IMR-90 (cell line): ENCODE results near the gene CFAP20. TPM values are rescaled to one million over a fixed set of nuclear protein-coding genes. Genes with fewer than 3 reads are reported as not detected.

Experiments
- ATAC-seq: fragments of 200-7000 bp; cut with Tn5 transposase; 2 replicates; pipeline ENCODE4 v1.9.1; 2020; ENCODE audit warnings: low read depth, mild to moderate bottlenecking, moderate library complexity
- BruUV-seq: library from RNA; stranded (reverse); fragments of 400-500 nt; replicated peaks from 2 replicates; lab custom pipeline; 2021; lab: Mats Ljungman, UMichigan
- CTCF ChIA-PET: fragments of 300-600 bp; formaldehyde crosslinking; extraction: SDS; loops from one replicate; lab custom pipeline; 2021; ENCODE audit warnings: antibody characterized with exemption; lab: Yijun Ruan, JAX
- POLR2A ChIA-PET: fragments of 300-600 bp; sonication (Branson Sonifier 250); formaldehyde crosslinking; loops from one replicate; lab custom pipeline; 2022; ENCODE audit warnings: antibody characterized with exemption; ENCODE audit not compliant: unreplicated experiment; lab: Charles Lee
- DNase-seq: peaks from one replicate; pipeline ENCODE4 v3.0.0; 2013
- H2AFZ ChIP-seq: replicated peaks from 2 replicates; pipeline ENCODE3; 2013; ENCODE audit warnings: low read length, mild to moderate bottlenecking; ENCODE audit not compliant: poor library complexity
- H2AK5ac ChIP-seq: 2 replicates; pipeline ENCODE4 v1.6.1; 2013; ENCODE audit warnings: low read depth, low read length, inconsistent platforms
- H2AK9ac ChIP-seq: replicated peaks from 2 replicates; pipeline ENCODE3; 2013; ENCODE audit warnings: mild to moderate bottlenecking, low read depth, low read length, moderate library complexity; ENCODE audit not compliant: poor library complexity
- H2BK120ac ChIP-seq: 2 replicates; pipeline ENCODE4 v1.6.1; 2013; ENCODE audit warnings: low read depth, low read length, inconsistent platforms
- H2BK15ac ChIP-seq: 3 replicates; pipeline ENCODE4 v1.6.1; 2013; ENCODE audit warnings: low read depth, low read length, inconsistent platforms
- H2BK20ac ChIP-seq: 2 replicates; pipeline ENCODE4 v1.6.1; 2013; ENCODE audit warnings: low read depth, mild to moderate bottlenecking, inconsistent platforms, low read length, moderate library complexity
- H2BK5ac ChIP-seq: 2 replicates; pipeline ENCODE4 v1.6.1; 2013; ENCODE audit warnings: mild to moderate bottlenecking, low read depth, low read length, inconsistent platforms; ENCODE audit not compliant: poor library complexity, severe bottlenecking
- H3K14ac ChIP-seq: replicated peaks from 2 replicates; pipeline ENCODE4 v1.6.1; 2013; ENCODE audit warnings: low read depth, low read length, inconsistent platforms
- H3K18ac ChIP-seq: 2 replicates; pipeline ENCODE4 v1.6.1; 2013; ENCODE audit warnings: low read depth, low read length, control low read depth
- H3K23ac ChIP-seq: 2 replicates; pipeline ENCODE4 v1.6.1; 2013; ENCODE audit warnings: low read depth, low read length, inconsistent platforms
- H3K27ac ChIP-seq: 2 replicates; pipeline ENCODE4 v1.5.1; 2013; ENCODE audit warnings: mild to moderate bottlenecking, control low read depth, low read length; ENCODE audit not compliant: insufficient read depth
- H3K27me3 ChIP-seq: 2 replicates; pipeline ENCODE4 v1.6.1; 2013; ENCODE audit warnings: low read length; ENCODE audit not compliant: control insufficient read depth, insufficient read depth
- H3K36me3 ChIP-seq: 2 replicates; pipeline ENCODE4 v1.6.1; 2013; ENCODE audit warnings: low read length, mixed read lengths; ENCODE audit not compliant: control insufficient read depth, insufficient read depth
- H3K4ac ChIP-seq: 2 replicates; pipeline ENCODE4 v1.6.1; 2013; ENCODE audit warnings: low read depth, low read length, inconsistent platforms
- H3K4me1 ChIP-seq: 2 replicates; pipeline ENCODE4 v1.6.1; 2013; ENCODE audit warnings: low read length, mixed read lengths; ENCODE audit not compliant: control insufficient read depth, insufficient read depth
- H3K4me2 ChIP-seq: 2 replicates; pipeline ENCODE4 v1.6.1; 2013; ENCODE audit warnings: low read depth, mild to moderate bottlenecking, control low read depth, low read length, moderate library complexity
- H3K4me3 ChIP-seq: 2 replicates; pipeline ENCODE4 v1.5.1; 2013; ENCODE audit warnings: low read depth, mild to moderate bottlenecking, control low read depth, low read length, moderate library complexity; ENCODE audit not compliant: insufficient read depth
- H3K56ac ChIP-seq: 2 replicates; pipeline ENCODE4 v1.6.1; 2013; ENCODE audit warnings: low read length, inconsistent platforms; ENCODE audit not compliant: insufficient read depth; ENCODE audit errors: extremely low read depth
- H3K79me1 ChIP-seq, 2 experiments: 2 replicates each; pipeline ENCODE4 v1.6.1; 2013; ENCODE audit warnings: low read length in 2 of 2, inconsistent platforms in 1 of 2, low read depth in 1 of 2
- H3K9ac ChIP-seq: 2 replicates; pipeline ENCODE4 v1.6.1; 2013; ENCODE audit warnings: low read depth, low read length, control low read depth
- H3K9me1 ChIP-seq: 2 replicates; pipeline ENCODE4 v1.6.1; 2013; ENCODE audit warnings: low read length, inconsistent platforms; ENCODE audit not compliant: insufficient read depth
- H3K9me3 ChIP-seq: 2 replicates; pipeline ENCODE4 v1.6.1; 2013; ENCODE audit warnings: low read length; ENCODE audit not compliant: control insufficient read depth, insufficient read depth
- H4K20me1 ChIP-seq: 2 replicates; pipeline ENCODE4 v1.6.1; 2013; ENCODE audit warnings: low read length, inconsistent platforms; ENCODE audit not compliant: insufficient read depth
- H4K5ac ChIP-seq: 2 replicates; pipeline ENCODE4 v1.6.1; 2013; ENCODE audit warnings: mild to moderate bottlenecking, low read depth, low read length, control low read depth
- H4K8ac ChIP-seq, 2 experiments: 2 replicates each; pipeline ENCODE4 v1.6.1; 2013; ENCODE audit warnings: low read depth in 2 of 2, low read length in 2 of 2, control low read depth in 1 of 2, inconsistent platforms in 1 of 2
- H4K91ac ChIP-seq: 2 replicates; pipeline ENCODE4 v1.6.1; 2013; ENCODE audit warnings: low read depth, low read length, inconsistent platforms; ENCODE audit not compliant: insufficient read depth
- BHLHE40 ChIP-seq: fragments of 150-350 bp; IDR thresholded peaks from 2 replicates; pipeline ENCODE4 v1.6.1; 2016; ENCODE audit warnings: mild to moderate bottlenecking, low read depth, low read length
- CEBPB ChIP-seq: IDR thresholded peaks from 2 replicates; pipeline ENCODE4 v1.6.1; 2012; ENCODE audit warnings: low read depth, low read length, improper control_type of control experiment
- CHD1 ChIP-seq: IDR thresholded peaks from 2 replicates; pipeline ENCODE4 v1.6.1; 2012; ENCODE audit warnings: low read depth, low read length, improper control_type of control experiment
- CTCF ChIP-seq: conservative IDR thresholded peaks from 2 replicates; pipeline ENCODE4 v1.5.1; 2012; ENCODE audit warnings: mild to moderate bottlenecking, low read depth, low read length, improper control_type of control experiment
- FOS ChIP-seq: fragments of 150-350 bp; IDR thresholded peaks from 2 replicates; pipeline ENCODE4 v1.6.1; 2016; ENCODE audit warnings: low read depth, low read length
- MAFK ChIP-seq: IDR thresholded peaks from 2 replicates; pipeline ENCODE4 v1.6.1; 2012; ENCODE audit warnings: low read depth, low read length, improper control_type of control experiment
- MAZ ChIP-seq: IDR thresholded peaks from 2 replicates; pipeline ENCODE4 v1.6.1; 2012; ENCODE audit warnings: low read depth, mild to moderate bottlenecking, low read length, improper control_type of control experiment, moderate library complexity, borderline replicate concordance
- MXI1 ChIP-seq: IDR thresholded peaks from 2 replicates; pipeline ENCODE4 v1.6.1; 2012; ENCODE audit warnings: low read depth, mild to moderate bottlenecking, low read length, moderate library complexity, borderline replicate concordance
- NFE2L2 ChIP-seq: fragments of 150-350 bp; IDR thresholded peaks from 2 replicates; pipeline ENCODE4 v1.6.1; 2016; ENCODE audit warnings: low read depth, mild to moderate bottlenecking, low read length
- POLR2A ChIP-seq: IDR thresholded peaks from 2 replicates; pipeline ENCODE4 v1.6.1; 2012; ENCODE audit warnings: mild to moderate bottlenecking, low read depth, low read length
- RAD21 ChIP-seq: IDR thresholded peaks from 2 replicates; pipeline ENCODE4 v1.6.1; 2012; ENCODE audit warnings: low read length, improper control_type of control experiment
- RCOR1 ChIP-seq: IDR thresholded peaks from 2 replicates; pipeline ENCODE4 v1.6.1; 2012; ENCODE audit warnings: mild to moderate bottlenecking, low read length, improper control_type of control experiment; ENCODE audit not compliant: insufficient replicate concordance
- RFX5 ChIP-seq: IDR thresholded peaks from 2 replicates; pipeline ENCODE4 v1.8.0; 2012; ENCODE audit warnings: low read depth, mild to moderate bottlenecking, low read length, moderate library complexity
- SMC3 ChIP-seq: fragments of 150-350 bp; IDR thresholded peaks from 2 replicates; pipeline ENCODE4 v1.6.1; 2016; ENCODE audit warnings: low read depth, mild to moderate bottlenecking, antibody characterized with exemption, low read length, moderate library complexity
- USF2 ChIP-seq: fragments of 150-350 bp; IDR thresholded peaks from 2 replicates; pipeline ENCODE4 v1.6.1; 2017; ENCODE audit warnings: mild to moderate bottlenecking, antibody characterized with exemption, low read length, low read depth
- WGBS, 2 experiments: methylation state at CpG; one replicate each; pipeline versions ENCODE4 v1.1.5 to v1.1.7; 2013; ENCODE audit warnings: missing lambda C conversion rate in 2 of 2; ENCODE audit not compliant: insufficient read length in 1 of 2; ENCODE audit errors: extremely low coverage in 2 of 2; 5-methylcytosine and 5-hydroxymethylcytosine counted together
- dilution Hi-C: fragments of 300-500 bp; cut with HindIII; formaldehyde crosslinking; loops from one replicate; pipeline ENCODE4 v1.14.3; 2018; ENCODE audit warnings: low sequenced_read_pairs; ENCODE audit not compliant: unreplicated experiment
- in situ Hi-C: fragments of 300-500 bp; cut with MboI; formaldehyde crosslinking; loops from 3 replicates; pipeline ENCODE4 v1.14.3; 2019; ENCODE audit warnings: low sequenced_read_pairs, inconsistent platforms, mixed read lengths
- intact Hi-C: fragments of 100-400 bp; cut with micrococcal nuclease; formaldehyde crosslinking; loops from 2 replicates; pipeline ENCODE4 v1.10.0; 2022
- polyA plus RNA-seq, 3 experiments: library from polyadenylated mRNA; depleted of rRNA; stranded (reverse); fragments of >200 nt; gene quantifications; 2 replicates each; pipeline ENCODE4 v1.2.3, GENCODE V29; 2012; ENCODE audit warnings: low replicate concordance in 1 of 3
- total RNA-seq: library from RNA; depleted of rRNA; stranded (reverse); fragments of >200 nt; gene quantifications from 2 replicates; pipeline ENCODE4 v1.2.3, GENCODE V29; 2012
- TF ChIP-seq, protein P1 (sequence below): fragments of 150-350 bp; IDR thresholded peaks from 2 replicates; pipeline ENCODE4 v1.6.1; 2016; ENCODE audit warnings: low read depth, mild to moderate bottlenecking, low read length, moderate library complexity, borderline replicate concordance

CFAP20 gene
- total and polyA plus RNA-seq, 2 of the 4 experiments (the other 2 are of a cell fraction) = 39.1 to 54.0 TPM

DNA sequence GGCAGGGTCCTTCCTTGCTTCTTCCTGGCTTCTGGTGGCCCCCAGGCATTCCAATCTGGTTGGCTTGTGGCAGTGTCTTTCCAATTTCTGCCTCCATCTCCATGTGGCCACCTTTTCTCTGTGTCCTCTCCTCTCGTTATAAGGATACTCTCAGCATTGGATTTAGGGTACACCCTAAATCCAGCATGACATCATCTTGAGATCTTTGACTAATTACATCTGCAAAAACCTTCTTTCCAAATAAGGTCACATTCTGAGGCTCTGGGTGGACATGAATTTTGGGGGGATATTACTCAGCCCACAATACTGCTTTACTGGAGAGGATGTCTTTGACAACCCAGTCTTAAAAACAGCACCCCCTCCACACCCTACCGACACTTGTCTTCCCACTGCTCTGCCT lies 18.9 kb upstream of the CFAP20 start:
- no peak overlapping the region for H3K56ac ChIP-seq
- CTCF ChIA-PET = no interaction called here
- no peak overlapping the region for H2BK15ac ChIP-seq
- no CpG with 5 or more reads among the region's 2 CpGs for WGBS, 2 experiments
- no peak overlapping the region for H4K91ac ChIP-seq
- peaks cover 6% of the 10 kb centered on the region for H3K27me3 ChIP-seq
- dilution Hi-C loops (no loop called here), intact Hi-C loops (no loop called here), in situ Hi-C loops (no loop called here)
- TF ChIP-seq FOS (no peak), RCOR1 (no peak), MAZ (no peak), NFE2L2 (no peak), MXI1 (no peak), USF2 (no peak), RFX5 (no peak), RAD21 (no peak), SMC3 (no peak), CTCF (no peak), CHD1 (no peak), MAFK (no peak), BHLHE40 (no peak), CEBPB (no peak), POLR2A (no peak)
- TF ChIP-seq, protein P1, sequence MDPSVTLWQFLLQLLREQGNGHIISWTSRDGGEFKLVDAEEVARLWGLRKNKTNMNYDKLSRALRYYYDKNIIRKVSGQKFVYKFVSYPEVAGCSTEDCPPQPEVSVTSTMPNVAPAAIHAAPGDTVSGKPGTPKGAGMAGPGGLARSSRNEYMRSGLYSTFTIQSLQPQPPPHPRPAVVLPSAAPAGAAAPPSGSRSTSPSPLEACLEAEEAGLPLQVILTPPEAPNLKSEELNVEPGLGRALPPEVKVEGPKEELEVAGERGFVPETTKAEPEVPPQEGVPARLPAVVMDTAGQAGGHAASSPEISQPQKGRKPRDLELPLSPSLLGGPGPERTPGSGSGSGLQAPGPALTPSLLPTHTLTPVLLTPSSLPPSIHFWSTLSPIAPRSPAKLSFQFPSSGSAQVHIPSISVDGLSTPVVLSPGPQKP = no peak
- H2AK5ac ChIP-seq = no peak overlapping the region
- H2BK20ac ChIP-seq = no peak overlapping the region
- H3K27ac ChIP-seq = no peak overlapping the region
- H3K9me3 ChIP-seq = no peaks in the 10 kb centered on the region
- ATAC-seq (no peak), DNase-seq (no peak)
- H4K5ac ChIP-seq = no peak overlapping the region
- no peak overlapping the region for H2AK9ac ChIP-seq
- no peaks in the 10 kb centered on the region for H3K9me1 ChIP-seq
- no peaks in the 10 kb centered on the region for H4K20me1 ChIP-seq
- H2BK5ac ChIP-seq = no peak overlapping the region
- H3K4me2 ChIP-seq = no peak overlapping the region
- no peaks in the 10 kb centered on the region for H3K79me1 ChIP-seq
- H3K23ac ChIP-seq = no peak overlapping the region
- H3K4me1 ChIP-seq = no peaks in the 10 kb centered on the region
- H3K4ac ChIP-seq = no peak overlapping the region
- H2AFZ ChIP-seq = no peak overlapping the region
- POLR2A ChIA-PET = no interaction called here
- H3K9ac ChIP-seq = no peak overlapping the region
- no peak overlapping the region for H3K4me3 ChIP-seq
- no peak overlapping the region for H3K18ac ChIP-seq
- no peak overlapping the region for H4K8ac ChIP-seq
- H3K36me3 ChIP-seq = no peaks in the 10 kb centered on the region
- no TSS peak for BruUV-seq
- H3K14ac ChIP-seq = no peak overlapping the region
- H2BK120ac ChIP-seq = no peak overlapping the region
